ENCODE data around the gene PTPRH.

The PTPRH gene

GRCh38 chr19:55241935-55242464 is 32.7 kb upstream of the PTPRH start:
- TF ChIP-seq CTCF (IDR thresholded peaks at IDR 0.05; ENCODE audit: low read depth, low read length): no peak
- H3K4me3 ChIP-seq (ENCODE audit: low read depth, low read length): no peak overlapping the region

- H3K4me3 ChIP-seq (ENCODE audit: low read depth, low read length): no peak overlapping the region
- TF ChIP-seq CTCF (IDR thresholded peaks at IDR 0.05; ENCODE audit: low read depth, low read length): no peak
These were observed 32.0 kb upstream of the PTPRH start for GRCh38 chr19:55241143-55241934.

- H3K4me3 ChIP-seq (ENCODE audit: low read depth, low read length): no peak overlapping the region
- TF ChIP-seq CTCF (IDR thresholded peaks at IDR 0.05; ENCODE audit: low read depth, low read length): no peak
These were observed 31.4 kb upstream of the PTPRH start for GRCh38 chr19:55240713-55241020.

- H3K4me3 ChIP-seq (ENCODE audit: low read depth, low read length): no peak overlapping the region
- no peak for TF ChIP-seq CTCF (IDR thresholded peaks at IDR 0.05; ENCODE audit: low read depth, low read length)
These were observed 29.7 kb upstream of the PTPRH start for GRCh38 chr19:55239004-55239403.

GRCh38 chr19:55238030-55238429 is 28.7 kb upstream of the PTPRH start:
- no peak for TF ChIP-seq CTCF (IDR thresholded peaks at IDR 0.05; ENCODE audit: low read depth, low read length)
- H3K4me3 ChIP-seq (ENCODE audit: low read depth, low read length): no peak overlapping the region

GRCh38 chr19:55232986-55233385 is 23.7 kb upstream of the PTPRH start:
- no peak overlapping the region for H3K4me3 ChIP-seq (ENCODE audit: low read depth, low read length)
- TF ChIP-seq CTCF (IDR thresholded peaks at IDR 0.05; ENCODE audit: low read depth, low read length): no peak

GRCh38 chr19:55232286-55232602 is 22.9 kb upstream of the PTPRH start:
- H3K4me3 ChIP-seq (ENCODE audit: low read depth, low read length): no peak overlapping the region
- no peak for TF ChIP-seq CTCF (IDR thresholded peaks at IDR 0.05; ENCODE audit: low read depth, low read length)
